Trophoblast cell (in vitro differentiated cells and primary cell): ENCODE results near the gene CCDC127.
"Not testable (repeated sequence)": the region's sequence is repeated elsewhere in the genome, so short reads cannot be mapped to it uniquely, and the experiment has no call there.

Source experiments
- DNase-seq, 2 donors: peaks; one replicate each; pipeline ENCODE4 v3.0.0-alpha.2; 2016
- H2AFZ ChIP-seq: 2 replicates; pipeline ENCODE4 v1.6.1; 2013; ENCODE audit warnings: low read length, moderate library complexity, mild to moderate bottlenecking; ENCODE audit not compliant: insufficient read depth, poor library complexity
- H2AK5ac ChIP-seq: 2 replicates; pipeline ENCODE4 v1.6.1; 2013; ENCODE audit warnings: mild to moderate bottlenecking, low read length
- H2BK120ac ChIP-seq: 2 replicates; pipeline ENCODE4 v1.6.1; 2013; ENCODE audit warnings: low read length, mild to moderate bottlenecking, moderate library complexity; ENCODE audit not compliant: insufficient read depth, poor library complexity
- H2BK12ac ChIP-seq: 2 replicates; pipeline ENCODE4 v1.6.1; 2013; ENCODE audit warnings: mild to moderate bottlenecking, low read length, moderate library complexity
- H2BK5ac ChIP-seq: 2 replicates; pipeline ENCODE4 v1.6.1; 2013; ENCODE audit warnings: low read length, low read depth, moderate library complexity, mild to moderate bottlenecking; ENCODE audit not compliant: poor library complexity
- H3K14ac ChIP-seq: 2 replicates; pipeline ENCODE4 v1.6.1; 2013; ENCODE audit warnings: mild to moderate bottlenecking, low read length
- H3K18ac ChIP-seq: 2 replicates; pipeline ENCODE4 v1.6.1; 2013; ENCODE audit warnings: mild to moderate bottlenecking, low read length
- H3K23ac ChIP-seq: 2 replicates; pipeline ENCODE4 v1.6.1; 2013; ENCODE audit warnings: low read length
- H3K27ac ChIP-seq: 2 replicates; pipeline ENCODE4 v1.5.1; 2013; ENCODE audit warnings: low read depth, mild to moderate bottlenecking, inconsistent platforms, low read length, moderate library complexity
- H3K27me3 ChIP-seq: 2 replicates; pipeline ENCODE4 v1.6.1; 2013; ENCODE audit warnings: inconsistent platforms, mild to moderate bottlenecking, low read length, moderate library complexity; ENCODE audit not compliant: insufficient read depth
- H3K36me3 ChIP-seq, 2 experiments: 1 replicate in 1 of 2; 2 replicates in 1 of 2; pipeline ENCODE4 v1.6.1; 2013; ENCODE audit warnings: low read length in 2 of 2, mild to moderate bottlenecking in 2 of 2, moderate library complexity in 1 of 2; ENCODE audit not compliant: insufficient read depth in 2 of 2, control insufficient read depth in 1 of 2
- H3K4ac ChIP-seq: 2 replicates; pipeline ENCODE4 v1.6.1; 2013; ENCODE audit warnings: low read depth, mild to moderate bottlenecking, low read length, moderate library complexity
- H3K4me1 ChIP-seq, 2 experiments: 1 replicate in 1 of 2; 2 replicates in 1 of 2; pipeline ENCODE4 v1.6.1; 2013; ENCODE audit warnings: low read length in 2 of 2, mild to moderate bottlenecking in 2 of 2, moderate library complexity in 1 of 2; ENCODE audit not compliant: insufficient read depth in 2 of 2, control insufficient read depth in 1 of 2
- H3K4me2 ChIP-seq: 2 replicates; pipeline ENCODE4 v1.6.1; 2013; ENCODE audit warnings: inconsistent platforms, mild to moderate bottlenecking, low read length, moderate library complexity
- H3K4me3 ChIP-seq: 2 replicates; pipeline ENCODE4 v1.5.1; 2013; ENCODE audit warnings: mild to moderate bottlenecking, low read depth, low read length, inconsistent platforms
- H3K79me1 ChIP-seq: one replicate; pipeline ENCODE4 v1.6.1; 2013; ENCODE audit warnings: low read length
- H3K79me2 ChIP-seq: 2 replicates; pipeline ENCODE4 v1.6.1; 2013; ENCODE audit warnings: low read length, mild to moderate bottlenecking; ENCODE audit not compliant: control insufficient read depth, insufficient read depth, poor library complexity
- H3K9ac ChIP-seq: 2 replicates; pipeline ENCODE4 v1.6.1; 2013; ENCODE audit warnings: mild to moderate bottlenecking, low read length
- H3K9me3 ChIP-seq: 2 replicates; pipeline ENCODE4 v1.6.1; 2013; ENCODE audit warnings: low read depth, mild to moderate bottlenecking, control low read depth, inconsistent platforms, low read length; ENCODE audit not compliant: insufficient read depth
- H4K12ac ChIP-seq: 2 replicates; pipeline ENCODE4 v1.6.1; 2013; ENCODE audit warnings: low read depth, mild to moderate bottlenecking, low read length, moderate library complexity
- H4K8ac ChIP-seq: 2 replicates; pipeline ENCODE4 v1.6.1; 2013; ENCODE audit warnings: low read depth, mild to moderate bottlenecking, low read length, moderate library complexity
- H4K91ac ChIP-seq: one replicate; pipeline ENCODE4 v1.6.1; 2013; ENCODE audit warnings: low read depth, mild to moderate bottlenecking, low read length, moderate library complexity
- WGBS: extraction: QIAGEN DNeasy Blood & Tissue Kit; methylation state at CpG from one replicate; pipeline ENCODE4 v1.1.7; 2013; ENCODE audit warnings: missing lambda C conversion rate; ENCODE audit not compliant: insufficient read length, insufficient coverage; ENCODE audit errors: extremely low coverage; 5-methylcytosine and 5-hydroxymethylcytosine counted together

CCDC127 gene

DNA sequence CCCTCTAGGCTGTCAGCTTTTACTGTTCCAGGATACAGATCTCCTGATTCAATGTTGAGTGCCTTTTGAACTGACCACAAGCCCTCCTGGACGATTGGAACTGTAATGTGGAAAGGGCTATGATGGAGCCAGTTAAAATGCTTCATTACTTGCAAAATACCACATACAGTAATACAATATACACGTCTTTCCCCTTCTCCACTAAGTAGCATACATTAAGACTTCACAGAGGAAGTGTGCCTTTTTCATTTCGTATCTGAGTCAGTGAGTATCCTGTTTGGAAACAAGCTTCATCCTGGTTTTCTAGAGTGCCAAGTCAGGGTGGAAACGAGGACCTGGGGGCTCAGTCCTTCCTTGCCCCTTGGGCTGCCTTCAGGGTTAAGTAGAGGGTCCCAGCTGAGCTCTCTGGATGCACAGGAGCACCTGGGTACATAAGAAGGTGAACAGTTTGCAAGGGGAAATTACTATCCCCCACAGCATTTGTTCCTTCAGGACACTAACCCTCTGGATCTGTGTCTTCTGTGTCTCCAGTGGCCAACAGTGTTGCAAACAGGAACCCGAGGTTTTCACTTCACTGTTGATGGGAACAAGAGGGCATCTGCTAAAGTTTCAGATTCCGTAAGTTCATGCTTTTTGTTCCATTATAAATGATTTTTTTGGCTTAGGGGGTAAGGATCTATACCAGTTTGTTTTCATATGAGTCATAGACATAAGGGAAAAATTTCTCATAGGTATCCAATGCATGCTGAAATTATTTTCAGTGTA lies 5.2 kb upstream of the CCDC127 start:
- peaks cover 36 to 38% of the 10 kb centered on the region in 2 experiments for H3K36me3 ChIP-seq
- H4K91ac ChIP-seq, H3K9me3 ChIP-seq, H3K23ac ChIP-seq, H4K8ac ChIP-seq, H3K4me1 ChIP-seq, DNase-seq, H2BK120ac ChIP-seq, H3K14ac ChIP-seq, H3K9ac ChIP-seq, H2BK12ac ChIP-seq, H3K18ac ChIP-seq, H3K4me3 ChIP-seq, H3K4ac ChIP-seq, H2AK5ac ChIP-seq, H3K4me2 ChIP-seq, H2AFZ ChIP-seq, H3K27me3 ChIP-seq, H4K12ac ChIP-seq, H3K27ac ChIP-seq, H2BK5ac ChIP-seq, H3K79me1 ChIP-seq: not testable (repeated sequence)
- H3K79me2 ChIP-seq = peaks cover 14% of the 10 kb centered on the region
- WGBS = no CpG with 5 or more reads among the region's 6 CpGs

DNA sequence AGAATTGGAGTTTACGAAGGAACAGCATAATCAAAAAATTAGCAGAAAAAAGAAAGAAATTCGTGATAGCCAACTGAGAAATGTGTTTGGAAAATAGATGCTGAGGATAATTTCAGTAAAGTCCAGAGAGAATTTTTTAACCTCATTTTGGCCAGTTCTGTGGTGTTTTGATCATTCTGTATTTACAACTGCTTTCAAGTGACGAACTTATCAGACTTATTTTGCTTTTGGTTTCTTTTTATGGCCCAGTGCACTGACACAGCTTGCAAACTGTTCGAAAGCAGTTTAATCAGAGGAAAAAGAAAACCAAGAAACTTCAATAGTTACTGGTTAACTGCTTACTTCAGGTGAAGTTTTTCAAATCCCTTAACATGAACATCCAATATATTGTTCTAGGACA lies 2.0 kb upstream of the CCDC127 start:
- Histone ChIP-seq H3K9me3 (no peaks in the 10 kb centered on the region), H3K36me3 (peaks cover 11 to 12% of the 10 kb centered on the region in 2 experiments), H4K12ac (no peak overlapping the region), H4K91ac (no peak overlapping the region), H3K18ac (no peak overlapping the region), H3K4me1 (peaks cover 0 to 3% of the 10 kb centered on the region in 2 experiments), H3K23ac (no peak overlapping the region), H3K4ac (no peak overlapping the region), H2AK5ac (no peak overlapping the region), H3K79me1 (peaks cover 9% of the 10 kb centered on the region), H3K27ac (no peak overlapping the region), H2BK12ac (no peak overlapping the region), H3K27me3 (no peaks in the 10 kb centered on the region), H2AFZ (no peak overlapping the region), H2BK120ac (no peak overlapping the region), H3K4me2 (no peak overlapping the region), H3K9ac (no peak overlapping the region), H2BK5ac (no peak overlapping the region), H3K79me2 (peaks cover 16% of the 10 kb centered on the region), H3K14ac (no peak overlapping the region), H3K4me3 (no peak overlapping the region), H4K8ac (no peak overlapping the region)
- DNase-seq = no peak
- whole genome bisulfite sequencing = no CpG with 5 or more reads among the region's 4 CpGs

DNA sequence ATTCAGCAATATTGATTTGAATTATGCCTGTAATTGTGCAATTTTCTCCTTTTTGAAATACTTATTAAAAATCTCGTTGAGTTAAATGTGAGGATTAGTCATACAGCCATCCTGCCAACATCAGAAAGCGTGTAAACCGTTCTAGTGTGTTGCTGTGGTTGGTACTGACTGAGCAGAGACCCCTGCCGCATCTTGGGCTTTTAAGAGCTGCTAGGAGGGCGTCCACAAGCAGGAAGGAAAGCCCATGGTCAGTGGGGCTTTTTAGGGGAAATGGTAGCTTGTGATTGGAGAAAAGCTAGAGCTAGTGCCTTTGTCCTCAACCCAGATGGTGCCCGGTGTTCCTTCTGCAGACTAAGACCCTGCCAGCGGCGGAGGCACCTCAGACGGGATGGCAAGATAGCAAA lies 1.5 kb upstream of the CCDC127 start:
- no peak overlapping the region for H4K8ac ChIP-seq
- H2BK5ac ChIP-seq = no peak overlapping the region
- WGBS = no CpG with 5 or more reads among the region's 9 CpGs
- H2BK12ac ChIP-seq = no peak overlapping the region
- no peak overlapping the region for H3K27ac ChIP-seq
- no peak overlapping the region for H3K14ac ChIP-seq
- H3K4me3 ChIP-seq = no peak overlapping the region
- H4K12ac ChIP-seq = no peak overlapping the region
- peak overlapping the region; percentile 68 for H3K4ac ChIP-seq
- H2AK5ac ChIP-seq = no peak overlapping the region
- no peak overlapping the region for H3K9ac ChIP-seq
- H2AFZ ChIP-seq = no peak overlapping the region
- H2BK120ac ChIP-seq = no peak overlapping the region
- H3K4me1 ChIP-seq = peaks cover 0 to 3% of the 10 kb centered on the region in 2 experiments
- H3K36me3 ChIP-seq = peaks cover 6% of the 10 kb centered on the region in 2 experiments
- H3K27me3 ChIP-seq = no peaks in the 10 kb centered on the region
- H3K23ac ChIP-seq = no peak overlapping the region
- peak overlapping the region; percentile 37 for H3K4me2 ChIP-seq
- no peak overlapping the region for H3K18ac ChIP-seq
- peak in 1 of 2 donors; percentile 18 for DNase-seq
- no peak overlapping the region for H4K91ac ChIP-seq
- H3K79me1 ChIP-seq = peaks cover 9% of the 10 kb centered on the region
- H3K9me3 ChIP-seq = no peaks in the 10 kb centered on the region
- H3K79me2 ChIP-seq = peaks cover 16% of the 10 kb centered on the region

DNA sequence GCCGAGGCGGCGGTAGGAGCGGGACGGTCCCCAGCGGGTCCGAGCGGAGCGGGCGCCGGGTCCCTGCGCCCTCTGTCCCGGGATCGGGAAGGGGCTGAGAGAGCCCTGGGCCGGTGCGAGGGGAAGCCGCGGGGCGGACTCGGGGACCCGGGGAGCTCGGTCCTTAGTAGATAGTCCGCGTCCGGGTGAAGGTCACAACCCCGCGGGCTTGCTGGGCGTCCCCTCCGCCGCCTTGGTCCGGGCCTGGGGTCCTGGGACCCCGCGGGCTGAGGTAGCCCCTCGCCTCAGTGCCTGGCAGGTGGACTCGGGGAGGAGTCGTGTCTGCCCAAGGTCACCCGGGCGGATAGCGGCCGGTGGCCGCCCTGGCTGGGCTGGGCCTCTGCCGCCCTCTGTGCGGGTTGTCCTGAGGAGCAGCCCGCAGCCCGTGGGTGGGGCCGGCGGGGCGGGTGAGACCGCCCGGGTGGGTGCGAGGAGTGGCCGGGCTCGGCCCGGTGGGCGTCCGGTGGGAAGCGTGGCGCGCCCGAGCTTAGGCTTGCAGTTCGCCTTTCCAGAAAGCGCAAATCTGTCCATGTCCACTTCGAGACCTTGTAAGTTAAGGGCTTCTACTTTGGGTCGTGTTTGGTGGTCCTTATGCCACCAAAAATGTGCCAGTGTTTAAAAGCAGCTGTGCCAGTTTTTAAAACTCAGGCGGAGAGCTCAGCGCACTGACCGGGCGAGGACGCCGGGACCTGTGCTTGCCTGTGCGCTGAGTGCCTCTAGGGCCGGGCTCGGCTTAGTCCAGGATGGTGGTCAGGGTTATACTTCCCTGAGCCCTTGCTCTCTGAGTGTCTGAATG lies 721 bp upstream of the CCDC127 start:
- peak overlapping the region; percentile 90 for H3K4ac ChIP-seq
- peak overlapping the region; percentile 70 for H2AFZ ChIP-seq
- peak overlapping the region; percentile 75 for H4K8ac ChIP-seq
- H3K9ac ChIP-seq = peak overlapping the region; percentile 93
- no peaks in the 10 kb centered on the region for H3K9me3 ChIP-seq
- H4K12ac ChIP-seq = peak overlapping the region; percentile 68
- peak overlapping the region; percentile 92 for H3K14ac ChIP-seq
- H3K4me3 ChIP-seq = peak overlapping the region; percentile 96
- no peaks in the 10 kb centered on the region for H3K27me3 ChIP-seq
- peak overlapping the region; percentile 39 for H2AK5ac ChIP-seq
- H3K4me2 ChIP-seq = peak overlapping the region; percentile 95
- WGBS = no CpG with 5 or more reads among the region's 73 CpGs
- peak; percentile 37 to 71 for DNase-seq
- H3K4me1 ChIP-seq = peaks cover 0 to 3% of the 10 kb centered on the region in 2 experiments
- peak overlapping the region; percentile 54 for H3K27ac ChIP-seq
- peak overlapping the region; percentile 75 for H2BK5ac ChIP-seq
- no peak overlapping the region for H3K23ac ChIP-seq
- peak overlapping the region; percentile 82 for H2BK120ac ChIP-seq
- H2BK12ac ChIP-seq = no peak overlapping the region
- H3K79me2 ChIP-seq = peaks cover 15% of the 10 kb centered on the region
- peak overlapping the region; percentile 78 for H3K18ac ChIP-seq
- H3K36me3 ChIP-seq = peaks cover 0 to 3% of the 10 kb centered on the region in 2 experiments
- H3K79me1 ChIP-seq = peaks cover 9% of the 10 kb centered on the region
- H4K91ac ChIP-seq = peak overlapping the region; percentile 86
